HepG2 (cell line): ENCODE results near the gene GATM. TPM values are rescaled to one million over a fixed set of nuclear protein-coding genes. Genes with fewer than 3 reads are reported as not detected.

Experiments
- AGO2 ChIP-seq: fragments of 200-400 bp; formaldehyde crosslinking; optimal IDR thresholded peaks from 2 replicates; pipeline ENCODE3; 2017; ENCODE audit warnings: mild to moderate bottlenecking, low read depth, low read length, moderate library complexity
- ATF6 ChIP-seq: sonication (generic); formaldehyde crosslinking; conservative IDR thresholded peaks from 2 replicates; pipeline ENCODE4 v1.4.0; 2020; ENCODE audit warnings: missing genetic modification reagents
- BATF2 ChIP-seq: sonication (generic); formaldehyde crosslinking; IDR thresholded peaks from 2 replicates; pipeline ENCODE4 v1.8.0; 2022; ENCODE audit warnings: mild to moderate bottlenecking, missing genetic modification reagents, moderate library complexity
- CCDC6 ChIP-seq: sonication (generic); formaldehyde crosslinking; IDR thresholded peaks from 2 replicates; pipeline ENCODE4 v1.8.1; 2022; ENCODE audit warnings: mild to moderate bottlenecking, missing genetic modification reagents, moderate library complexity
- GATAD2A ChIP-seq: IDR thresholded peaks from 2 replicates; pipeline ENCODE4 v1.6.1; 2016
- GMEB1 ChIP-seq: sonication (generic); formaldehyde crosslinking; IDR thresholded peaks from 2 replicates; pipeline ENCODE4 v1.5.1; 2020; ENCODE audit warnings: missing genetic modification reagents, mild to moderate bottlenecking, borderline replicate concordance
- HNF4A ChIP-seq: sonication (generic); formaldehyde crosslinking; IDR thresholded peaks from 2 replicates; pipeline ENCODE4 v1.4.0; 2020; ENCODE audit warnings: missing genetic modification reagents
- KAT8 ChIP-seq: IDR thresholded peaks from 2 replicates; pipeline ENCODE4 v1.6.1; 2016; ENCODE audit warnings: missing genetic modification reagents, missing compliant biosample characterization
- KLF12 ChIP-seq: sonication (generic); formaldehyde crosslinking; IDR thresholded peaks from 2 replicates; pipeline ENCODE4 v1.4.0; 2020; ENCODE audit warnings: missing genetic modification reagents, borderline replicate concordance
- MYC ChIP-seq: sonication (generic); formaldehyde crosslinking; IDR thresholded peaks from 2 replicates; pipeline ENCODE4 v1.9.0; 2021; ENCODE audit warnings: missing genetic modification reagents, borderline replicate concordance
- NFYC ChIP-seq: IDR thresholded peaks from 2 replicates; pipeline ENCODE4 v1.6.1; 2016; ENCODE audit warnings: missing genetic modification reagents, missing compliant biosample characterization
- NR2F1 ChIP-seq, 2 experiments: fragments of 450-650 bp in 1 of 2; formaldehyde crosslinking in 1 of 2; IDR thresholded peaks; 2 replicates each; pipeline versions ENCODE4 v1.5.0 to v1.6.1; 2016 to 2020; ENCODE audit warnings: mild to moderate bottlenecking in 1 of 2, missing compliant biosample characterization in 1 of 2, missing genetic modification reagents in 1 of 2, moderate library complexity in 1 of 2
- PCBP1 ChIP-seq: fragments of 200-400 bp; formaldehyde crosslinking; IDR thresholded peaks from 2 replicates; pipeline ENCODE4 v1.6.1; 2017; ENCODE audit warnings: mild to moderate bottlenecking, low read depth, low read length, borderline replicate concordance
- POLR2AphosphoS5 ChIP-seq: IDR thresholded peaks from 2 replicates; pipeline ENCODE4 v1.6.1; 2012; ENCODE audit warnings: low read depth, low read length
- PPARG ChIP-seq: conservative IDR thresholded peaks from 2 replicates; pipeline ENCODE4 v1.6.1; 2016; ENCODE audit warnings: missing biosample characterization, missing genetic modification reagents
- SSRP1 ChIP-seq: IDR thresholded peaks from 2 replicates; pipeline ENCODE4 v1.6.1; 2016; ENCODE audit warnings: control low read depth
- TEAD3 ChIP-seq: optimal IDR thresholded peaks from 2 replicates; pipeline ENCODE3; 2016; ENCODE audit warnings: borderline replicate concordance
- TFAP4 ChIP-seq: sonication (generic); IDR thresholded peaks from 2 replicates; pipeline ENCODE4 v1.6.1; 2016; ENCODE audit warnings: low read depth, borderline replicate concordance
- ZMYM4 ChIP-seq: sonication (generic); formaldehyde crosslinking; IDR thresholded peaks from 2 replicates; pipeline ENCODE4 v1.8.1; 2023; ENCODE audit warnings: mild to moderate bottlenecking, missing genetic modification reagents
- ZNF101 ChIP-seq: sonication (generic); formaldehyde crosslinking; IDR thresholded peaks from 2 replicates; pipeline ENCODE4 v1.4.0; 2020; ENCODE audit warnings: mild to moderate bottlenecking, low read depth, missing genetic modification reagents, borderline replicate concordance
- ZNF292 ChIP-seq: sonication (generic); formaldehyde crosslinking; IDR thresholded peaks from 2 replicates; pipeline ENCODE4 v1.8.1; 2022; ENCODE audit warnings: mild to moderate bottlenecking, low read depth, missing genetic modification reagents, borderline replicate concordance
- ZNF414 ChIP-seq: sonication (generic); formaldehyde crosslinking; IDR thresholded peaks from 2 replicates; pipeline ENCODE4 v1.5.0; 2020; ENCODE audit warnings: missing genetic modification reagents
- ZNF432 ChIP-seq: sonication (generic); formaldehyde crosslinking; IDR thresholded peaks from 2 replicates; pipeline ENCODE4 v1.5.0; 2020; ENCODE audit warnings: missing genetic modification reagents, mild to moderate bottlenecking, borderline replicate concordance
- ZNF547 ChIP-seq: sonication (generic); formaldehyde crosslinking; IDR thresholded peaks from 2 replicates; pipeline ENCODE4 v1.5.1; 2020; ENCODE audit warnings: mild to moderate bottlenecking, missing genetic modification reagents
- polyA plus RNA-seq, 8 experiments: library from polyadenylated mRNA; depleted of rRNA in 3 of 8; stranded (reverse) in 7 of 8; unstranded in 1 of 8; fragments of >200 nt; fragmentation: Illumina TruSeq in 4 of 8; extraction: Trizol in 4 of 8; gene quantifications; 2 replicates each; pipeline versions ENCODE4 v1.2.1 to v1.2.3, GENCODE V29; 2011 to 2016; ENCODE audit warnings: low read depth in 4 of 8, missing spikeins in 1 of 8, mixed read lengths in 1 of 8; ENCODE audit not compliant: insufficient read depth in 1 of 8
- total RNA-seq, 5 experiments: library from RNA; depleted of rRNA; stranded (reverse); fragments of >200 nt; fragmentation: Illumina TruSeq; extraction: Trizol; gene quantifications; 2 replicates each; pipeline ENCODE4 v1.2.3, GENCODE V29; 2016; ENCODE audit warnings: low read depth in 1 of 5

Gene GATM
- total and polyA plus RNA-seq, 2 of the 13 experiments (the other 11 are each of a cell fraction or from before 2014, with no cell fraction given) = 2.1 to 16.8 TPM

GRCh38 chr15:45386420-45386819 is 8.1 kb upstream of the GATM start (continued):
- TF ChIP-seq ZNF414 (CRISPR knock-in tag) (no peak), KAT8 (CRISPR knock-in tag) (0 out of 2 replicates have a peak, but pooled peaks have one; percentile 13), AGO2 (no peak), SSRP1 (no peak), MYC (CRISPR knock-in tag) (no peak), GMEB1 (CRISPR knock-in tag) (no peak), CCDC6 (no peak), BATF2 (CRISPR knock-in tag) (no peak), NFYC (CRISPR knock-in tag) (no peak), ZNF547 (CRISPR knock-in tag) (no peak), ATF6 (CRISPR knock-in tag) (no peak), POLR2AphosphoS5 (no peak), ZNF432 (CRISPR knock-in tag) (no peak), GATAD2A (peak; percentile 68; the same call in 1 of the 2 replicates), ZNF101 (CRISPR knock-in tag) (no peak), ZNF292 (peak; percentile 64; the same call in 1 of the 2 replicates), NR2F1 (CRISPR knock-in tag; IDR thresholded peaks at IDR 0.05) (no peak), ZMYM4 (CRISPR knock-in tag) (0 out of 2 replicates have a peak, but pooled peaks have one; percentile 19), KLF12 (CRISPR knock-in tag) (no peak), PPARG (CRISPR knock-in tag) (0 out of 2 replicates have a peak, but pooled peaks have one; percentile 23), HNF4A (CRISPR knock-in tag) (peak; percentile 76), TEAD3 (CRISPR knock-in tag) (peak; percentile 12), PCBP1 (no peak), TFAP4 (no peak)
